HG03280 (cell line): Measurements from ENCODE around the gene SST.
"Not testable (repeated sequence)": the region's sequence is repeated elsewhere in the genome, so short reads cannot be mapped to it uniquely, and the experiment has no call there.

Experiments
- ATAC-seq: cut with Tn5 transposase; IDR thresholded peaks from one replicate; pipeline ENCODE4 v1.9.1; 2021; ENCODE audit warnings: mild to moderate bottlenecking, moderate library complexity; ENCODE audit not compliant: unreplicated experiment

Gene SST

GRCh38 chr3:187684880-187685279 is 14.7 kb upstream of the SST start:
- ATAC-seq, result no peak

GRCh38 chr3:187684444-187684843 is 14.2 kb upstream of the SST start:
- ATAC-seq, result no peak

GRCh38 chr3:187681756-187682155 is 11.6 kb upstream of the SST start:
- ATAC-seq, result not testable (repeated sequence)

GRCh38 chr3:187679638-187680396 is 9.6 kb upstream of the SST start:
- peak; percentile 76 for ATAC-seq

GRCh38 chr3:187678726-187679268 is 8.6 kb upstream of the SST start:
- no peak for ATAC-seq

- no peak for ATAC-seq
These were observed 7.4 kb upstream of the SST start for GRCh38 chr3:187677604-187678003.

- no peak for ATAC-seq
These were observed 2.8 kb upstream of the SST start for GRCh38 chr3:187673012-187673411.

GRCh38 chr3:187667526-187667925 is 2.7 kb downstream of the SST start:
- ATAC-seq, result no peak

- ATAC-seq, result no peak
These were observed 4.3 kb downstream of the SST start for GRCh38 chr3:187665764-187666402.

GRCh38 chr3:187665010-187665409 is 5.2 kb downstream of the SST start:
- no peak for ATAC-seq

- no peak for ATAC-seq
These were observed 7.3 kb downstream of the SST start for GRCh38 chr3:187662848-187663409.

GRCh38 chr3:187661267-187661666 is 8.9 kb downstream of the SST start:
- ATAC-seq, result no peak

- ATAC-seq, result no peak
These were observed 18.9 kb downstream of the SST start for GRCh38 chr3:187651282-187651681.

GRCh38 chr3:187648177-187648576 is 22.0 kb downstream of the SST start:
- ATAC-seq, result peak; percentile 86

GRCh38 chr3:187646906-187647660 is 23.1 kb downstream of the SST start:
- ATAC-seq, result no peak

GRCh38 chr3:187645379-187645778 is 24.8 kb downstream of the SST start:
- not testable (repeated sequence) for ATAC-seq

- no peak for ATAC-seq
These were observed 27.3 kb downstream of the SST start for GRCh38 chr3:187642861-187643260.

GRCh38 chr3:187641320-187642016 is 28.7 kb downstream of the SST start:
- ATAC-seq, result no peak

GRCh38 chr3:187640569-187641059 is 29.6 kb downstream of the SST start:
- ATAC-seq, result no peak

GRCh38 chr3:187639927-187640568 is 30.1 kb downstream of the SST start:
- ATAC-seq, result no peak
